Purkinje cell (primary cell): ENCODE data around the gene TSSC4. TPM values are rescaled to one million over a fixed set of nuclear protein-coding genes. Genes with fewer than 3 reads are reported as not detected.

Experiments used
- polyA plus RNA-seq: library from polyadenylated mRNA; unstranded; fragments of >200 nt; fragmentation: Nextera tagmentation; gene quantifications from 2 replicates; pipeline ENCODE4 v1.2.1, GENCODE V29; 2014

The TSSC4 gene
- polyA plus RNA-seq: 3.6 and 4.8 TPM in 2 replicates

GRCh38 chr11:2400069-2400761 is at the start of gene TSSC4:
TSS of gene TSSC4 (plus strand) at chr11:2400750. CDS start at chr11:2402634, 1,884 bp downstream.

GRCh38 chr11:2376751-2377451 is 23.6 kb upstream of the TSSC4 start, which contains the start of gene CD81:
TSS of gene CD81 (plus strand) at chr11:2377310. CDS start at chr11:2377550, 240 bp downstream.

DNA sequence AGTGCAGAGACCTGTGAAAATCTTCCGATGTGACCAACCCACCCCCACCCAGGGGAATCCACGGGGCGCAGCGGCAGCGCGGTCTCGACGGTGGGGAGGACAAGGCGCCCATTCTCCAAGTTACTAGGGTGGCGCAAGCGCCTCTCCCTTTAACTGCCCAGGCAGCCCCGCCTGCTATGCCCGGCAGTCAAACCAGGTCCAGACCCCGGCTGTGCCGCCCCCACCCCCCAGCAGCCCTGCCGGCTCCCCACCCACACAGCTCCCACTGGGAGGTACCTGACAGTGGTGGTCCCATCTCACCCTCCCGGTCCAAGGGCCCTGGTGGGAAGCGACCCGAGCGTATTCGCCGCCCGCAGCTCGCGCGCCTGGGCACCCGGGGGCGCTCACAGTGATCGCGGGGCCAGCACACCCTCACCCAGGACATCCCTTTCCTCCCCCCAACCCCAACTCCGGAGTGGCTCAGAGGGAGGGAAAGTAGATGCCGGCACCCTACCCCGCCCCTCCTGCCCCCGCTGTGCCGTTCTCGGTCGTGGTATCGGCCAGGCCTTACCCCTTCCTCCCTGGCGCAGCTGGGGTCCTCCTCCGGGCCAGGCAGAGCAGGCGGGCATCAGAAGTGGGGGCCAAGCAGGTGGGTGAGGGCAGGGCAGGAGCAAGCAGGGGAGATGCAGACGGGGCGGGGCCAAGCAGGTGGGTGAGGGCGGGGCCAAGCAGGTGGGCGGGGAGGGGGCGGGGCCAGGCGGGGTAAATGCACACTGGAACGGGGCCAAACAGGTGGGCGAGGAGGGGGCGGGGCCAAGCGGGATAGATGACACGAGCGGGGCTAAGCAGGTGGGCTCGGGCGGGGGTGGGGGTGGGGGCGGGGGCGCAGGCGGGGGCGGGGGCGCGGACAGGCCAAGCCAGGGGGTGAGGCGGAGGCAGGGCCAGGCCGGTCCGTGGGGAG is 43.6 kb downstream of the TSSC4 start, which contains the start of gene TRPM5:
TSS of gene TRPM5 (minus strand) at position 634 of the 940 bp plus-strand sequence. CDS start 21,478 bp downstream, outside the sequence.

GRCh38 chr11:2444821-2445745 is 44.5 kb downstream of the TSSC4 start, which contains the start of gene KCNQ1:
TSS of gene KCNQ1 (plus strand) at chr11:2445008. CDS start at chr11:2445099, 91 bp downstream.

Other genes starting within 250 kb of the TSSC4 start
- gene INS, start 239.5 kb upstream of the TSSC4 start, polyA plus RNA-seq: not detected in 2 replicates
- not detected in 2 replicates for gene TH, start 228.9 kb upstream of the TSSC4 start, polyA plus RNA-seq
- not detected in 2 replicates for gene ASCL2, start 130.2 kb upstream of the TSSC4 start, polyA plus RNA-seq
- not detected in 2 replicates for gene C11orf21, start 98.8 kb upstream of the TSSC4 start, polyA plus RNA-seq
- not detected in 2 replicates for gene TSPAN32, start 98.7 kb upstream of the TSSC4 start, polyA plus RNA-seq
- 41.5 and 50.9 TPM in 2 replicates for gene CD81, start 23.4 kb upstream of the TSSC4 start, polyA plus RNA-seq
- gene TRPM5, start 43.8 kb downstream of the TSSC4 start, polyA plus RNA-seq: not detected in 2 replicates
- not detected in 2 replicates for gene KCNQ1, start 44.3 kb downstream of the TSSC4 start, polyA plus RNA-seq